Measurements from ENCODE around the gene MYOF.
A peak's percentile ranks its signal among the peaks of the same experiment; 100 is the strongest.

Gene MYOF, protein sequence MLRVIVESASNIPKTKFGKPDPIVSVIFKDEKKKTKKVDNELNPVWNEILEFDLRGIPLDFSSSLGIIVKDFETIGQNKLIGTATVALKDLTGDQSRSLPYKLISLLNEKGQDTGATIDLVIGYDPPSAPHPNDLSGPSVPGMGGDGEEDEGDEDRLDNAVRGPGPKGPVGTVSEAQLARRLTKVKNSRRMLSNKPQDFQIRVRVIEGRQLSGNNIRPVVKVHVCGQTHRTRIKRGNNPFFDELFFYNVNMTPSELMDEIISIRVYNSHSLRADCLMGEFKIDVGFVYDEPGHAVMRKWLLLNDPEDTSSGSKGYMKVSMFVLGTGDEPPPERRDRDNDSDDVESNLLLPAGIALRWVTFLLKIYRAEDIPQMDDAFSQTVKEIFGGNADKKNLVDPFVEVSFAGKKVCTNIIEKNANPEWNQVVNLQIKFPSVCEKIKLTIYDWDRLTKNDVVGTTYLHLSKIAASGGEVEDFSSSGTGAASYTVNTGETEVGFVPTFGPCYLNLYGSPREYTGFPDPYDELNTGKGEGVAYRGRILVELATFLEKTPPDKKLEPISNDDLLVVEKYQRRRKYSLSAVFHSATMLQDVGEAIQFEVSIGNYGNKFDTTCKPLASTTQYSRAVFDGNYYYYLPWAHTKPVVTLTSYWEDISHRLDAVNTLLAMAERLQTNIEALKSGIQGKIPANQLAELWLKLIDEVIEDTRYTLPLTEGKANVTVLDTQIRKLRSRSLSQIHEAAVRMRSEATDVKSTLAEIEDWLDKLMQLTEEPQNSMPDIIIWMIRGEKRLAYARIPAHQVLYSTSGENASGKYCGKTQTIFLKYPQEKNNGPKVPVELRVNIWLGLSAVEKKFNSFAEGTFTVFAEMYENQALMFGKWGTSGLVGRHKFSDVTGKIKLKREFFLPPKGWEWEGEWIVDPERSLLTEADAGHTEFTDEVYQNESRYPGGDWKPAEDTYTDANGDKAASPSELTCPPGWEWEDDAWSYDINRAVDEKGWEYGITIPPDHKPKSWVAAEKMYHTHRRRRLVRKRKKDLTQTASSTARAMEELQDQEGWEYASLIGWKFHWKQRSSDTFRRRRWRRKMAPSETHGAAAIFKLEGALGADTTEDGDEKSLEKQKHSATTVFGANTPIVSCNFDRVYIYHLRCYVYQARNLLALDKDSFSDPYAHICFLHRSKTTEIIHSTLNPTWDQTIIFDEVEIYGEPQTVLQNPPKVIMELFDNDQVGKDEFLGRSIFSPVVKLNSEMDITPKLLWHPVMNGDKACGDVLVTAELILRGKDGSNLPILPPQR (N-terminal part only)

DNA sequence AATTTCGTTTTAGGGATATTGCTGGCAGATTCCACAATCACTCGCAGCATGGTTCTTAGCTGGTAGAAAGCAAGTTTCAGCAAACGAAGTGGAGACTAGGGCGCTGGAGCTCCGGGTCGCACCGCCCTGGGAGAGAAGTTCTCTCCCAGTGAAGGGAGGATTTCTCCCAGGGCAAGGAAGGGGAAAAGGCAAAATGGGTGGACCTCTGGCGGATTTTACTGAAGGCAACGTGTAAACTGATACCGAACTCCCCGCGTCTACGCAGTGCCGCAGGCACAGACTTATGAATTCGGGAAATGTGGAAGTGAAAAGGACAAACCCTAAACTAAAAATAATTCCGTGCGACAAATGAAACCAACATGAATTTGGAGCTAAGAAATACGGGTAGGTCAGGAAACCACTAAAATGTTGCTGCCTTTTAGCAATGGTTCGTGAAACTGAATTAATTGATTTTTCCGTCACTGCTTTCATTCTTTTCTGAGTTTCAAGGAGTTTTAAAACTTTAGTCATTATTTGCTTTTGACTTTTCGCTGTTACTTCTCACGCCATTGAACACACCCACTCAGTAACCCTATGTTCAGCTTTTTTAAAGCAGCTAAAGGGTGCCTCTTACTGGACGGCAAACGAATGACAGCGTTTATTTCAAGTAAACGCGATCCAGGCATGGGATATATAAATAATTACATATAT is at the start of gene MYOF:
MYOF (minus strand) TSS at position 190 of the 690 bp plus-strand sequence; CDS start at position 50, 140 bp downstream.
- Histone ChIP-seq H3K4me1 (ENCODE audit: insufficient read depth, low read length) (peaks cover 5% of the 10 kb centered on the region), H3K36me3 (ENCODE audit: insufficient read depth, low read length) (no peaks in the 10 kb centered on the region), H3K9ac (ENCODE audit: low read depth, low read length) (peak within 1 kb of the TSS; percentile 87), H3K9me3 (ENCODE audit: control insufficient read depth, insufficient read depth, low read length) (no peaks in the 10 kb centered on the region)

DNA sequence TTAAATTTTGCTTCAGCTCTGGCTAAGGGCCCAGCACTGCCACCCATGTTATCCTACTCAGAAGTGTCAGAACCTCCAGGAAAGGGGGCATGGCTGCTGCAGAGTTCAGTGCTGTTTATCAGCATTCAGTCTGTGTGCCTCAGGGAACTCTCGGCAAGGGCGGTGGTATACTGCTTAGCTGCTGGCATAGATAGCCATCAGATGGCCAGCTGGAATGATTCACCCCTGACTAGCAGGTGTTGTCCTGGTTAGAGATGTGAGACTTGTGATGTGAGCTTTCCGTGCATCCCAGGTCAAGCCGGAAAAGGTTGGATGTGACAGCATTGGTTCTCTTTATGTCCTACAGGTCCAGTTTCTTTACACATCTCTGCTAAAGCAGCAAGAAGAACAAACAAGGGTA is 36.4 kb upstream of the MYOF start:
- Histone ChIP-seq H3K4me1 (ENCODE audit: insufficient read depth, low read length) (no peaks in the 10 kb centered on the region), H3K36me3 (ENCODE audit: insufficient read depth, low read length) (peaks cover 30% of the 10 kb centered on the region), H3K9me3 (ENCODE audit: control insufficient read depth, insufficient read depth, low read length) (peaks cover 17% of the 10 kb centered on the region; the same call in 1 of the 2 replicates), H3K9ac (ENCODE audit: low read depth, low read length) (no peak overlapping the region)

DNA sequence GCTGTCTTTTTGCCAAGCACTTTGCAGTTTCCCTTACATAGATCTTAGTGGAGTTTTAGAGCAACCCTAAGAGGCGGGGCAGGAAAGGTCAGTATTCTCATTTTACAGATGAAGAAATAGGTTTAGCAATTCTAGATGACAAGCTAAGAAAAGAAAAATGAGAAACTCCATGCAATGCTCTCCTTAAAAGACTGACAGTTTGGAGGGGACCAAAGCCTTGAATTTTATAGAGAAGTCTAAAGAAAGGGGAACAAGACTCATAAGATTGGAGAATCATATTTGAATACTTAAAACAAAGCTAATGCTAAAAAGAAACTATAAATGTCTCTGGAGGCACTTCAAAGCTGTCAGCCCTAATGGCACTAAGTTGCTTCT is 33.9 kb upstream of the MYOF start:
- Histone ChIP-seq H3K9ac (ENCODE audit: low read depth, low read length) (no peak overlapping the region), H3K4me1 (ENCODE audit: insufficient read depth, low read length) (no peaks in the 10 kb centered on the region), H3K36me3 (ENCODE audit: insufficient read depth, low read length) (peaks cover 35% of the 10 kb centered on the region)

DNA sequence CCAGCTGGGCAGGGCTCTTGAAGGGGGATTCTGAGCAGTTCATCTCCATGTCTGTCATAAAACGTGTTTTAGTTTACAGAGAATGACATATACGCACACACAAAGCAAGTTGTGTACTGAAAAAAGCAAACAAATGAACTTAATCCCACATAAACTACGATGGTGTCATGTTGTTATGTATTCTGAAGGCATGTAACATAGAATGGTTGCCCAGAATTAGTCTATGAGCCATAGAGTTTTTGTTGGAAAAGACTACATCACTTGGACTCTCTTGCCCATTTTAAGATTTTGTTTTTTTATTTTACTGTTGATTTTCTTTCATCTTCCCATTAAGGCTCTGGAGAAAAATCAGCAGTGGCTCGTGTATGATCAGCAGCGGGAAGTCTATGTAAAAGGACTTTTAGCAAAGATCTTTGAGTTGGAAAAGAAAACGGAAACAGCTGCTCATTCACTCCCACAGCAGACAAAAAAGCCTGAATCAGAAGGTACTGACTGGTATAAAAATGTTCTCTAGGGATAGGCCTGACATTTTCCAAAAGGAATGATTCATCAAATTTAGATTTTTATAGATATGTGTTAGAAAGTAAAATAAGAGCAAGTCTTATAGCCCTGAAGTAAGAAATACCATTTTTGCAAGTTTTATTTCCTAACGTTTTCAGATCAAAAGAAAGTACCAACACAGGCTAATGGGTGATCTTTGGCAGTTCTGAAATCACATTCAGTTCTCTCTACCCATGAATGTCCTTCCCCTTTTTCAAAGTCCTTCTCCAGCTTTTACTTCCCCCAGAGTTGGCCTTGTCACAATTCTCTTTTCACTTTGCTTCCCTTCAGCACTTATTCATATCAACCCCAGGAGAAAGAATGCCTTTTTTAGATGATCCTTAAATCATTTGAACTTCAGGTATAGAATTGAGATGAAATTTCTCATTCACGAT is 33.2 kb upstream of the MYOF start:
- Histone ChIP-seq H3K9ac (ENCODE audit: low read depth, low read length) (no peak overlapping the region; the same call in 1 of the 2 replicates), H3K4me1 (ENCODE audit: insufficient read depth, low read length) (no peaks in the 10 kb centered on the region), H3K36me3 (ENCODE audit: insufficient read depth, low read length) (peaks cover 35% of the 10 kb centered on the region), H3K9me3 (ENCODE audit: control insufficient read depth, insufficient read depth, low read length) (peaks cover 12% of the 10 kb centered on the region; the same call in 1 of the 2 replicates)

More for the DNA sequence above, 33.9 kb upstream of the MYOF start:
- H3K9me3 ChIP-seq (ENCODE audit: control insufficient read depth, insufficient read depth, low read length), result peaks cover 17% of the 10 kb centered on the region; the same call in 1 of the 2 replicates

DNA sequence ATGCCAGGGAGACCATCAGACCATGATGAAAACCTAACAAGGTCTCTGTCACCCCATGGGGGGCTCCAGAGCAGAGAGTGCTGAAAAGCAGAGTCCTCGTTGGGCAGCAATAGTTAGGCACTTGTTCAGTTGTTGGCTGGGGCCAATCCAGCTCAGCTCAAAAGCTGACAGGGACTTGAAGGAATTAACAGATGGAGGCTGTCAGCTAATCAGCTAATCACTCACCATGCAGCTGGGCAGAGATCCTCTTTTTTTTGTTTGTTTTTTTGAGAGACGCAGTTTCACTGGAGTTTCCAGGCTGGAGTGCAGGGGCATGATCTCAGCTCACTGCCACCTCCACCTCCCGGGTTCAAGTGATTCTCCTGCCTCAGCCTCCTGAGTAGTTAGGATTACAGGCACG is 32.4 kb upstream of the MYOF start:
- Histone ChIP-seq H3K9me3 (ENCODE audit: control insufficient read depth, insufficient read depth, low read length) (peaks cover 7% of the 10 kb centered on the region; the same call in 1 of the 2 replicates), H3K36me3 (ENCODE audit: insufficient read depth, low read length) (peaks cover 30% of the 10 kb centered on the region), H3K9ac (ENCODE audit: low read depth, low read length) (no peak overlapping the region), H3K4me1 (ENCODE audit: insufficient read depth, low read length) (no peaks in the 10 kb centered on the region)

DNA sequence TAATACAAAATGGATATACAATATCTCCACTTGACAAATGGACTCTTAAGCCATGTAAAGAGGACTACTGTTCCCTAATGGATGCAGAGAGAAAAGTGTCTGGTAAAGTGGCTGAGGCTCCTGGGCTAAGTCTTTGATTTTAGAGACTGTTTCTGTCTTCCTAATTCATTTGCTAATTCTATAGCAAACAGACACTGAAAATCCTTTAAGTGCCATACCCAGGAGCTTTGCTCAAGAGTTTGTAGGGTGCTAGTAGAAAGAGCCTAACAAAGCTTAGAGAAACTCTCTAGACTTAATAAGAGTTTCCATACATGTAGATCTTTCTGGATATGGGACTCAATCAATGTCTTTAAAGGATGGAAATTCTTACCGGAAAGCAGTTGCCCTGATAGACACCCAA is 31.0 kb upstream of the MYOF start:
- Histone ChIP-seq H3K4me1 (ENCODE audit: insufficient read depth, low read length) (no peaks in the 10 kb centered on the region), H3K36me3 (ENCODE audit: insufficient read depth, low read length) (peaks cover 17% of the 10 kb centered on the region), H3K9ac (ENCODE audit: low read depth, low read length) (no peak overlapping the region), H3K9me3 (ENCODE audit: control insufficient read depth, insufficient read depth, low read length) (no peaks in the 10 kb centered on the region)

DNA sequence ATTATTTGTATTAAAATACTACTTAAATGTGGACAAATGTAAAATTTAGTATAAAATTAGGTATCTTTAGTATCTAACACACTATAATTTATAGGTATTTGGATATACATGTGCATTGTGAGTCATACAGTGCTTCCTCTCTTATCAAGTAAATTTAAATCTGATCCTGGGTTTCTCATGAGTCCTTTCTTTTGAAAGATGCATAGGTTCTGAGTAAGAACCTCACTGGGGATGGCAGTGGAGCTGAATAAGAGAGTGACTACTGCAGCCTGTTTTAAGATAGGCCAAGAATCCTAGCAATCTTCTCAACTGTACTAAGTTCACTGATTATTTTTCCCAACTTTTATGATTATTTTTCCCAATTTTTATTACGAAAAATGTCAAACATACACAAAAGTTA is 30.4 kb upstream of the MYOF start:
- Histone ChIP-seq H3K4me1 (ENCODE audit: insufficient read depth, low read length) (no peaks in the 10 kb centered on the region), H3K9me3 (ENCODE audit: control insufficient read depth, insufficient read depth, low read length) (no peaks in the 10 kb centered on the region), H3K9ac (ENCODE audit: low read depth, low read length) (no peak overlapping the region), H3K36me3 (ENCODE audit: insufficient read depth, low read length) (peaks cover 12% of the 10 kb centered on the region)

DNA sequence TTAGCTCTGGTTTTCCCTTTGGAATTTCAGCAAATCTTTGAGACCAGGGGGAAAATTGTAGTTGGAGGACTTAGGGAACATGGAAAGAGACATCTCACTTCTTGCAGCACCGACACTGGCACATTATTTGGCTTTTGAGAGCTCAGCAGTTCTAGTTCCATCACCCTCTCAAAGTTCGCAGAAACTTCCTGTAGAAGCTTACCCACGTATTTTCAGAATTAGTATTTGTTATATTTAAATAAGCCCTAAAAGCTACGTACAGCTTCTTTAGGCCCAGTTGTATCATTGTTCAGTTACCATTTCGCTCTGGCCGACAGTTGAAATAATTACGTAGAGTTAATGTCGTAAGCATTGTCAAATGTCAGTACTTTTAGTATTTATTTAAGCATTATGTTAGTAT is 27.7 kb upstream of the MYOF start:
- no peak overlapping the region for H3K9ac ChIP-seq (ENCODE audit: low read depth, low read length)
- H3K36me3 ChIP-seq (ENCODE audit: insufficient read depth, low read length), result peaks cover 8% of the 10 kb centered on the region; the same call in 1 of the 2 replicates
- H3K9me3 ChIP-seq (ENCODE audit: control insufficient read depth, insufficient read depth, low read length), result no peaks in the 10 kb centered on the region
- no peaks in the 10 kb centered on the region for H3K4me1 ChIP-seq (ENCODE audit: insufficient read depth, low read length)

DNA sequence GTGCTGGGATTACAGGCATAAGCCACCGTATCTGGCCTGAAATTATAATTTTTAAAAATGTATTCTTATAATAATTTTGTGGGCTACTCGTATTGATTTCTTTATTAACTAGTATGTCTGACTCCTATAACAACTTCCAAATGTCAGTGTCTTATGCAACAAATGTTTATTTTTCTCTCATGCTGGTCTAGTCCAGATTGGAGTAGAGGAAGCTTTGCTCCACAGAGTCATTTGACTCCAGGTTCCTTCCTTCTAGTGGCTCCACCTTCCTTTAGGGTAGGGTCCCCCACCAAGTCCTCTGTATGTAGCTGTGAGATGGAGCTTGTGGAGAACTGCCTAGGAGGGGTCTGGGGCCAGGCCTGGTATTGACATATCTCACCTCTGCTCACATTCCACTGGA is 22.9 kb upstream of the MYOF start:
- Histone ChIP-seq H3K9me3 (ENCODE audit: control insufficient read depth, insufficient read depth, low read length) (no peaks in the 10 kb centered on the region), H3K36me3 (ENCODE audit: insufficient read depth, low read length) (peaks cover 3% of the 10 kb centered on the region), H3K9ac (ENCODE audit: low read depth, low read length) (no peak overlapping the region), H3K4me1 (ENCODE audit: insufficient read depth, low read length) (no peaks in the 10 kb centered on the region)

DNA sequence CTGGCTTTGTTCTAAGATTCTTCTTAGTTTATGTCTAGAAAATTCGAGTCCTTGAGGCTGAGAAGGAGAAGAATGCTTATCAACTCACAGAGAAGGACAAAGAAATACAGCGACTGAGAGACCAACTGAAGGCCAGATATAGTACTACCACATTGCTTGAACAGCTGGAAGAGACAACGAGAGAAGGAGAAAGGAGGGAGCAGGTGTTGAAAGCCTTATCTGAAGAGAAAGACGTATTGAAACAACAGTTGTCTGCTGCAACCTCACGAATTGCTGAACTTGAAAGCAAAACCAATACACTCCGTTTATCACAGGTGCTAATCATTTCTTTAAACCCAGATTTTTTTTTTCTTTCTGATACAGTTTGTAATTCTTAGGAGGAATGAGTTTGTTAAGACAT is 20.9 kb upstream of the MYOF start:
- Histone ChIP-seq H3K9me3 (ENCODE audit: control insufficient read depth, insufficient read depth, low read length) (no peaks in the 10 kb centered on the region), H3K36me3 (ENCODE audit: insufficient read depth, low read length) (peaks cover 3% of the 10 kb centered on the region), H3K9ac (ENCODE audit: low read depth, low read length) (no peak overlapping the region), H3K4me1 (ENCODE audit: insufficient read depth, low read length) (no peaks in the 10 kb centered on the region)

DNA sequence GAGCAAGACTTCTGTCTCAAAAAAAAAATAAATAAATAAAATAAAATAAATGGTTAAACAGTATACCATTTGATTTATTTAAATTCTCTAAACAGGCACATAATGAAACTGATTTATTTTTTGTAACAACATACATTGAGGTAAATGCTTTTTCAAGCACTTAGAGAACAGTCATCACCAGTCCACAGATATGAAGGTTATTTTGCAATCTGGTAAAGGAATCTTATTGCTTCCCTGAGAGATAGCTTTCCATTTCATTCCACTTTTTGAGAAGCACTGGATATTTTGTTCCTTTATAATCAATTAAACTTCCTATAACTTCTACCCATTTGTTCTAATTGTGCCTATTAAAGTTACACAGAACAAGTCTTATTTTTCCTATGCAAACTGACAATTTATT is 19.5 kb upstream of the MYOF start:
- no peak overlapping the region for H3K9ac ChIP-seq (ENCODE audit: low read depth, low read length)
- no peaks in the 10 kb centered on the region for H3K4me1 ChIP-seq (ENCODE audit: insufficient read depth, low read length)
- H3K9me3 ChIP-seq (ENCODE audit: control insufficient read depth, insufficient read depth, low read length), result no peaks in the 10 kb centered on the region
- no peaks in the 10 kb centered on the region; the same call in 1 of the 2 replicates for H3K36me3 ChIP-seq (ENCODE audit: insufficient read depth, low read length)

DNA sequence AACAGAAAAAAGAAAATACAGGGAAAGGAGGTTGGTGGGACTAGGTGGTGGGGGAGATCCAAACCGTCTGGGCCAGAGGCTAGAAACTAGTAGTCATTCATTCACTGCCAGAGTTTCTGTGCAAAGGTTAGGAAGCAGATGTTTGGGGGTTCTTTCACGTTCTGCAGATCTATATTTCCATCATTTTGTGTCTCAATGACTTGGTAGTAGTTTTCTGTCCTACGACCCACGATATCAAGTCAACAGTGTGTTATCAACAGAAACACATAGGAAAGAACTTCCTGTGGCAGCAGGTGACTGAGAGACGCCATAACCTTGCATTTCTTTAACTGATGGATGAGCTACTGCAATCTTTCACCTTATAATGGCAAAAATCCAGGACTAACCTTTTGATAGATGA is 16.0 kb upstream of the MYOF start:
- Histone ChIP-seq H3K4me1 (ENCODE audit: insufficient read depth, low read length) (0 out of 2 replicates have a peak, but pooled peaks cover 3% of the 10 kb centered on the region), H3K36me3 (ENCODE audit: insufficient read depth, low read length) (no peaks in the 10 kb centered on the region; the same call in 1 of the 2 replicates), H3K9ac (ENCODE audit: low read depth, low read length) (peak overlapping the region; percentile 12; the same call in 1 of the 2 replicates), H3K9me3 (ENCODE audit: control insufficient read depth, insufficient read depth, low read length) (no peaks in the 10 kb centered on the region)
